ENCODE measurements around the gene VTI1A.

Gene VTI1A

DNA sequence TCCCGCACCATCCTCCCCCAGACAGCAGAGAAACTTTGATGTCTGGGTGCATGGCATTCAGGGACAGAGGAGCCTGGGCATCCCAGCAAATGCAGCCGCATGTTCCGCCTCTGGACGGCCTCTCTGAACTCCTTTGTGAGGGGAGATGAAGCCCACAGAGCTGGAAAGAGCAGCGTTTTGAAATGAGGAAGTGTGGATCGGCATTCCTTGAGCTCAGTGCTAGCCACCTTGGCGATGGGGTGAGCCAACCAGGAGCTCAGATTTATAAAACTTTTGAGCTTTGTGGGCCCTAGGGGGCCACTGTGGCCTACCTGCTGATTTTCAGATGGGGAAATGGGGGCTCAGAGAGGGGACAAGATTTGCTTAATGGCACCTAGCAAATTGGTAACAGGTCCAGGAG is 376.6 kb downstream of the VTI1A start:
- Histone ChIP-seq H3K4me3 (ENCODE audit: low read length) (no peak overlapping the region), H3K4me1 (ENCODE audit: insufficient read depth, low read length) (no peaks in the 10 kb centered on the region), H3K9ac (ENCODE audit: low read depth, low read length) (no peak overlapping the region), H3K27me3 (ENCODE audit: insufficient read depth, low read length) (no peaks in the 10 kb centered on the region), H3K36me3 (ENCODE audit: insufficient read depth, low read depth, low read length) (no peaks in the 10 kb centered on the region), H3K27ac (ENCODE audit: low read length) (no peak overlapping the region), H3K9me3 (ENCODE audit: insufficient read depth, low read depth, low read length) (no peaks in the 10 kb centered on the region)

- Histone ChIP-seq H3K27me3 (ENCODE audit: insufficient read depth, low read length) (no peaks in the 10 kb centered on the region), H3K4me1 (ENCODE audit: insufficient read depth, low read length) (peaks cover 7% of the 10 kb centered on the region; the same call in 1 of the 2 replicates), H3K4me3 (ENCODE audit: low read length) (no peak overlapping the region), H3K9ac (ENCODE audit: low read depth, low read length) (no peak overlapping the region), H3K9me3 (ENCODE audit: insufficient read depth, low read depth, low read length) (no peaks in the 10 kb centered on the region), H3K36me3 (ENCODE audit: insufficient read depth, low read depth, low read length) (no peaks in the 10 kb centered on the region), H3K27ac (ENCODE audit: low read length) (no peak overlapping the region)
Observed at GRCh38 chr10:112826018-112826697, 379.1 kb downstream of the VTI1A start.

DNA sequence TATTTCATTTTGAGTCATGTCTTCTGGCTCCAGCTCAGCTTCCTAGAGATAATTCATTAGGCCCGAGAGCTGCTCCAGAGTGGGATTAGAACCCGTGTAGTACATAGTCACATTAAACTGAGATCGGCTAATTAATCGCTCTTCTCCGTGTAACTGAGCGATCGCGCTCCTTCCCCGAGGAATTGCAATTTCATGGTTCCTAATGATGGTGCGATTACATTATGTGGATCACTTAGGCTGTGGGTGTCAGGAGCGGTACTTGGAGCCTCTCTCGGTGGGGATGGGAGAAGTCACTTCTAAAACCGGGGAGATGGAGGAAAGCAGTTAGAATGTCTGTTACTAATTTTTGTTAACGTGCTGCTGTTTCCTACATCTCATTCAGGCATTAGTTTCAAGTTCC is 380.1 kb downstream of the VTI1A start:
- Histone ChIP-seq H3K27ac (ENCODE audit: low read length) (no peak overlapping the region), H3K9me3 (ENCODE audit: insufficient read depth, low read depth, low read length) (no peaks in the 10 kb centered on the region), H3K9ac (ENCODE audit: low read depth, low read length) (no peak overlapping the region), H3K4me3 (ENCODE audit: low read length) (no peak overlapping the region), H3K27me3 (ENCODE audit: insufficient read depth, low read length) (no peaks in the 10 kb centered on the region), H3K4me1 (ENCODE audit: insufficient read depth, low read length) (peaks cover 16% of the 10 kb centered on the region; the same call in 1 of the 2 replicates), H3K36me3 (ENCODE audit: insufficient read depth, low read depth, low read length) (no peaks in the 10 kb centered on the region)

DNA sequence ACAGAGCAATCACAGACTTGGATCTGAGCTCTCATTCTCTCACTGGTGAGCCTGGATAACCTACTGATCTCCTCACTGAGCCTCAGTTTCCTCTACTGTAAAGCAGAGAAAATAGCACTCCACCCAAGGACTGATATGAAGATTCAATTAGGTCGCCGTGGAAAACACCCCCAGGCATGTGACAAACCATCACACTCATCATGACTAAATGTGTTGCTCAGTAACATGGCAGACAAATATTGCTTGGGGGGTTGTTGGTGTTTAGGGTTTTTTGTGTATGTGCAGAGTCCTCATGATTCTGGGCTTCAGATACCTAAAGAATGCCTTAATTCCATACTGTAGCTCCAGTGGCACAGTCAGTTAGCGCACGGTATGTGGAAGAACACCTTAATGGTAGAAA is 380.9 kb downstream of the VTI1A start:
- Histone ChIP-seq H3K27ac (ENCODE audit: low read length) (no peak overlapping the region), H3K4me1 (ENCODE audit: insufficient read depth, low read length) (peaks cover 19% of the 10 kb centered on the region; the same call in 1 of the 2 replicates), H3K4me3 (ENCODE audit: low read length) (no peak overlapping the region), H3K9ac (ENCODE audit: low read depth, low read length) (no peak overlapping the region), H3K36me3 (ENCODE audit: insufficient read depth, low read depth, low read length) (no peaks in the 10 kb centered on the region), H3K27me3 (ENCODE audit: insufficient read depth, low read length) (no peaks in the 10 kb centered on the region), H3K9me3 (ENCODE audit: insufficient read depth, low read depth, low read length) (no peaks in the 10 kb centered on the region)

GRCh38 chr10:112831859-112832258 is 384.8 kb downstream of the VTI1A start:
- peak overlapping the region; percentile 49; the same call in 1 of the 2 replicates for H3K4me3 ChIP-seq (ENCODE audit: low read length)
- no peaks in the 10 kb centered on the region for H3K36me3 ChIP-seq (ENCODE audit: insufficient read depth, low read depth, low read length)
- peak overlapping the region; percentile 23 for H3K27ac ChIP-seq (ENCODE audit: low read length)
- peaks cover 18% of the 10 kb centered on the region; the same call in 1 of the 2 replicates for H3K27me3 ChIP-seq (ENCODE audit: insufficient read depth, low read length)
- H3K9me3 ChIP-seq (ENCODE audit: insufficient read depth, low read depth, low read length): no peaks in the 10 kb centered on the region
- H3K4me1 ChIP-seq (ENCODE audit: insufficient read depth, low read length): peaks cover 34% of the 10 kb centered on the region; the same call in 1 of the 2 replicates
- H3K9ac ChIP-seq (ENCODE audit: low read depth, low read length): peak overlapping the region; percentile 43; the same call in 1 of the 2 replicates

GRCh38 chr10:112832361-112832878 is 385.4 kb downstream of the VTI1A start:
- H3K9ac ChIP-seq (ENCODE audit: low read depth, low read length): peak overlapping the region; percentile 43; the same call in 1 of the 2 replicates
- peak overlapping the region; percentile 49; the same call in 1 of the 2 replicates for H3K4me3 ChIP-seq (ENCODE audit: low read length)
- H3K4me1 ChIP-seq (ENCODE audit: insufficient read depth, low read length): peaks cover 34% of the 10 kb centered on the region; the same call in 1 of the 2 replicates
- no peak overlapping the region for H3K27ac ChIP-seq (ENCODE audit: low read length)
- H3K27me3 ChIP-seq (ENCODE audit: insufficient read depth, low read length): peaks cover 18% of the 10 kb centered on the region; the same call in 1 of the 2 replicates
- no peaks in the 10 kb centered on the region for H3K36me3 ChIP-seq (ENCODE audit: insufficient read depth, low read depth, low read length)
- no peaks in the 10 kb centered on the region for H3K9me3 ChIP-seq (ENCODE audit: insufficient read depth, low read depth, low read length)

DNA sequence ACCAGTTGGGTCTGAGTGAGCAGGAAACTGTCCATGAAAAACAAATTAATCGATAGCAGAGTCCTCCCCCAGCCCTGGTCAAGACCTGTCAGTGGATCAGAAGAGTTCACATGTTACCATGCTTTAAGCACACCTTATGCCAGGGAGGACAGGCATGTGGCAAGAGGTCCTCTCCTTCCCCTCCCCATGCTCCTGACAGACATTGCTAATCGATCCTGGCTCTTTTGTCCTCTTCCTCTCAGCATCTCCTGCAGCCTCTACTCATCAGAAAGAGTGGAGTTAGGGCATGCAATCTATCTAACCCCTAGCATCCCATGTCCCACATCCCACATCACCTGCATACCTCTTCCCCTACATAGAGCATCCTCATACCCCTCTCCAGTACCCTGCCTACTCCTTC is 385.9 kb downstream of the VTI1A start:
- peaks cover 34% of the 10 kb centered on the region; the same call in 1 of the 2 replicates for H3K4me1 ChIP-seq (ENCODE audit: insufficient read depth, low read length)
- H3K9ac ChIP-seq (ENCODE audit: low read depth, low read length): no peak overlapping the region
- H3K9me3 ChIP-seq (ENCODE audit: insufficient read depth, low read depth, low read length): no peaks in the 10 kb centered on the region
- no peak overlapping the region for H3K4me3 ChIP-seq (ENCODE audit: low read length)
- peaks cover 18% of the 10 kb centered on the region; the same call in 1 of the 2 replicates for H3K27me3 ChIP-seq (ENCODE audit: insufficient read depth, low read length)
- H3K27ac ChIP-seq (ENCODE audit: low read length): no peak overlapping the region
- H3K36me3 ChIP-seq (ENCODE audit: insufficient read depth, low read depth, low read length): no peaks in the 10 kb centered on the region

DNA sequence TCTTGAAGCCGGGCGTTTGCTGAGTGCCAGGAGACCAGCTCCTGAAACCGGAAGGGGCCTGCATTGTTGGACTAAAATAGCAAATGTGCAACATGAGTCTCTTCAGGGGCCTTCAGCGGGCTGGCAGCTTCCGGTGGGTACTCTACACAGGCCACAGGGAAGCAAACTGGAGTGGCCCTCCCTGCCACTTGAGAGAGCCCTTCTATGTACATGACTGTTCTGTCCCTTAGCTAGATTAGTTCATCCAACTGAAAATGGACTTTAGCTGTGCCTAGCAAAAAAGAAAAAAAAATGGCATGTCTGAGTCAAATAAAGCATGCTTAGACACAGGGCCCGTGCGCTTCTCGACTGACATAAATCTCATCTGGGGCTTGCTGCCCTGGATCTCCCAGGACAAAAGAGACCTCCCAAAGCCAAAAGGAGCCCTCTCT is 387.8 kb downstream of the VTI1A start:
- Histone ChIP-seq H3K9me3 (ENCODE audit: insufficient read depth, low read depth, low read length) (no peaks in the 10 kb centered on the region), H3K27me3 (ENCODE audit: insufficient read depth, low read length) (peaks cover 18% of the 10 kb centered on the region; the same call in 1 of the 2 replicates), H3K27ac (ENCODE audit: low read length) (no peak overlapping the region), H3K9ac (ENCODE audit: low read depth, low read length) (no peak overlapping the region), H3K36me3 (ENCODE audit: insufficient read depth, low read depth, low read length) (no peaks in the 10 kb centered on the region), H3K4me3 (ENCODE audit: low read length) (no peak overlapping the region), H3K4me1 (ENCODE audit: insufficient read depth, low read length) (peaks cover 40% of the 10 kb centered on the region; the same call in 1 of the 2 replicates)

- Histone ChIP-seq H3K9me3 (ENCODE audit: insufficient read depth, low read depth, low read length) (no peaks in the 10 kb centered on the region), H3K9ac (ENCODE audit: low read depth, low read length) (no peak overlapping the region), H3K27ac (ENCODE audit: low read length) (no peak overlapping the region), H3K4me3 (ENCODE audit: low read length) (no peak overlapping the region), H3K36me3 (ENCODE audit: insufficient read depth, low read depth, low read length) (no peaks in the 10 kb centered on the region), H3K4me1 (ENCODE audit: insufficient read depth, low read length) (peaks cover 37% of the 10 kb centered on the region; the same call in 1 of the 2 replicates), H3K27me3 (ENCODE audit: insufficient read depth, low read length) (peaks cover 18% of the 10 kb centered on the region; the same call in 1 of the 2 replicates)
Observed at GRCh38 chr10:112835217-112835715, 388.3 kb downstream of the VTI1A start.

DNA sequence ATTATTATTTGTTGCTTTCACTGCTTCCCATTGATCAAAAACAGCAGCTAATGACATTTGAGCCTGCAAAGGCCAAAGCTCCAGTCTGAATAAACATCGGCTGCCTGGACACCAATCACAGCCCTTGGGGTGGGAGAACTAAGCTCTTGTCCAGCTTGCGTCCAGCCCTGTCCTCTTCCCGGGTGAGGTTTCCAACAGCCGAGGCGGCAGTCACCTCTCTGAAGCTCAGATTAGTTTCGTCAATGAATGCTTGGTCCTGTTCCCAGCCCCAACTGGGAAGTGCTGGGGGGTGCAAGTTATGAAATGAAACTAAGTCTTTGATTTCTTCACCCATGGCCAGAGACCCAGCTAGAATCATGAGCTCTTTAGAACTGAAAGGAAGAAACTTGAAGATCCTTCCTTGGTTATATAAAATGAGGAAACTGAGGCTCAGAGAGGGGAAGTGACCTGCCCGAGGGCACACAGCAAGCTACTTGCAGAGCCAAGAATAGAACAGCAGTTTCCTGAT is 389.0 kb downstream of the VTI1A start:
- Histone ChIP-seq H3K4me1 (ENCODE audit: insufficient read depth, low read length) (peaks cover 35% of the 10 kb centered on the region; the same call in 1 of the 2 replicates), H3K9ac (ENCODE audit: low read depth, low read length) (no peak overlapping the region), H3K9me3 (ENCODE audit: insufficient read depth, low read depth, low read length) (no peaks in the 10 kb centered on the region), H3K27me3 (ENCODE audit: insufficient read depth, low read length) (peaks cover 18% of the 10 kb centered on the region; the same call in 1 of the 2 replicates), H3K27ac (ENCODE audit: low read length) (no peak overlapping the region), H3K36me3 (ENCODE audit: insufficient read depth, low read depth, low read length) (no peaks in the 10 kb centered on the region), H3K4me3 (ENCODE audit: low read length) (no peak overlapping the region)

DNA sequence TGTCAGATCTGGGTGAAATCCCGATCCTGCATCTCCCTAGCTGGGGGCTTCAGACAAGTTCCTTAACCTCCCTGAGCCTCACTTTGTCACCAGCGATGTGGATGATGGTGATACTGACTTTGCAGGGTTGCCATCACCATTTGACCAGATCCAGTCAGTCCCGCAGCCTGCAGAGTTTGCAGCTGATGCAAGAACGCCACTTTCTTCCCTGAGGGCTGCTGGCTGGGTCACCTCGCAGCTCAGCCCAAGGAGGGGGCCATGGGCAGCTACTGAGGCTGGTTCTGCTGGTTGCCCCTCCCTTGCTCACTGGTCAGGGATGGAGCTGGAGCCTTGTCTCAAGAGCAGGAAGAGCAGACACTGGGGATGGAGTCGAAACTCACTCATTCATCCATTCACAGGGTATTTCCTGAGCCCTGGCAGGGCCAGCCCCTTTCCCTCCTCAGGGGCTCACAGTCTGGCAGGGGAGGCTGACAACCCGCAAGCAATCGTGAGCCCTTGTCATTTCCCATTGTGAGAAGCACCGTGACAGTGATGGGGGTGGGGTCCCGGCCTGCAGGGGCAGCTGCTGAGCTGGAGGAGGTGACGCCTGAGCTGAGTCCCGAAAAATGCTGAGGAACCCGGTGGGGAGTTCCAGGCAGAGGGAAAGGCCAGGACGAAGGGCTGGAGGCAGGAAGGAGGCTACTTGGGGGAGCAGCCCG is 391.9 kb downstream of the VTI1A start:
- no peak overlapping the region for H3K4me3 ChIP-seq (ENCODE audit: low read length)
- H3K36me3 ChIP-seq (ENCODE audit: insufficient read depth, low read depth, low read length): no peaks in the 10 kb centered on the region
- no peak overlapping the region for H3K9ac ChIP-seq (ENCODE audit: low read depth, low read length)
- H3K27ac ChIP-seq (ENCODE audit: low read length): no peak overlapping the region
- peaks cover 9% of the 10 kb centered on the region; the same call in 1 of the 2 replicates for H3K27me3 ChIP-seq (ENCODE audit: insufficient read depth, low read length)
- H3K9me3 ChIP-seq (ENCODE audit: insufficient read depth, low read depth, low read length): no peaks in the 10 kb centered on the region
- H3K4me1 ChIP-seq (ENCODE audit: insufficient read depth, low read length): peaks cover 15% of the 10 kb centered on the region; the same call in 1 of the 2 replicates

Data from iPS-20b (cell line).